Stimulated activated CD4-positive, alpha-beta T cell treated with anti-CD3 and anti-CD28 coated beads, TNF-alpha, amount 100 ng/mL, for 24 hours (primary cell): Measurements from ENCODE around the gene MVK.

Experiments
- DNase-seq, 3 experiments: peaks; one replicate each; pipeline ENCODE4 v3.0.0-alpha.2; 2020; ENCODE audit warnings: low read depth in 3 of 3

The MVK gene

DNA sequence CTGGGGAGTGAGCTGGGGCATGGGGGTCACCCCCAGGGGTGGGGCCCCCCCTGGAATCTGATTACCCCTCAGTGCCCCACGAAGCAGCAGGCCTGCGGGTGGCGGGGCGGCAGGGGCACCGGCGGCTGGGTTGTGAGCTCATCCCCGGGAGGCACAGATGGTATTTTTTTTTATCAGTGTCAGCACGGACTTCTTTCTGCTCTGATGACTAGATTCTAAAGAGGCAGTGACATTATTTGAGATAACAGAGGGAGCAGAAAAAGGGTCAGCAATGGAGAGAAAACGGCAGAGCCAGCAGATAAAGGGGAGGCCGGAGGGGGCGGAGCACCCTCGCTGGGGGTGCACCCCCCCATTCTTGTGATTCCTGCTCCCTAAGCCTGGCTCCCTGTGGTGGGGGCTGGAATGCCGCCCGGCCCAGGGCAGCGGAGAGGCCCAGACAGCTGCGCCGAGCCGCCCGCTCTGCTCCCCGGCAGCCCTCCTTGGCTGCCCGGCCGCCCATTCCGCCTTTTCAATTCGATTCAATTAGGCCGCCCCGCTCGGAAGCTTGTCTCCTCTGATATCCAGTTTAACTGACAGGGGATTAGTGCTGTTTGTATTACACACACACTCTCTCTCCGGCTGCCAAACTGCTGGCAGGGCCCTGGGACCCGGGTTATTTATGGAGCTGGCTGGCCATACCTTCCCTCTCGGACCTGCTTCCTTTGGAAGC lies 32.9 kb downstream of the MVK start:
- no peak for DNase-seq

DNA sequence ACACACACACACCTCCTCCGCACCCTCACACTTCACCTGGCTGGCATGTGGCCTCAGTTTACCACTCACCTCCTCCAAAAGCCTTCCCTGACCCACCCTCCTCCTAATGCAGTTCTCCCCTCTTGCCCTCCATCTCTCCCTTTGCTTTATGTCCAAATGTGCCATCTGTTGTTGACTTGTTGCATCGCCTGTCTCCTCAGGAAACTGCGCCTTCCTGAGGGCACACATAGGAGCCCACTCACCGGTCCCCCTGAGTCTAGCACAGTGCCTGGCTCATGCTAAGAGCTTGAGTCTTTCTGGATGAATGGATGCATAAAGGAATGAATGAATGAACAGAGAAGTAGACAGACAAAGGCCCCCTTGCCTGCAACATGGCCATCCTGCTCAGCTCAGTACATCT lies 34.0 kb downstream of the MVK start:
- DNase-seq: no peak

DNA sequence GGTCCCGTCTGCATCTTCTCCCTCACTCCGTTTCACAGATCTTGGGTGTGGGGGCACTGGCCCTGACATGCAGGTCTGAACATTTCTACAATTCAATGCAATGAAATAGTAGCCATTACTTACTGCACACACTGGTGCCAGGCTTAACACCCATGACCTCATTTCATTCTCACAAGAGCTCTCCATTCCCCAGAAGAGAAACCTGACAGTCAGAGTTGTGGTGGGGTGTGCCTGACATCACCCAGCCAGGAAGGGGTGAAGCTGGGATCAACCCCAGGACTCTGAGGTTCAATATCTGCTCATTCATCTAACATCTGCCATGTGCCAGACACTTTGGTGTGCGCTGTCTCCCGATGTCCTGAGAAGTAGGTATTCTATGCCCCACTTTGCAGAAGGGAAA lies 34.7 kb downstream of the MVK start:
- DNase-seq: no peak

DNA sequence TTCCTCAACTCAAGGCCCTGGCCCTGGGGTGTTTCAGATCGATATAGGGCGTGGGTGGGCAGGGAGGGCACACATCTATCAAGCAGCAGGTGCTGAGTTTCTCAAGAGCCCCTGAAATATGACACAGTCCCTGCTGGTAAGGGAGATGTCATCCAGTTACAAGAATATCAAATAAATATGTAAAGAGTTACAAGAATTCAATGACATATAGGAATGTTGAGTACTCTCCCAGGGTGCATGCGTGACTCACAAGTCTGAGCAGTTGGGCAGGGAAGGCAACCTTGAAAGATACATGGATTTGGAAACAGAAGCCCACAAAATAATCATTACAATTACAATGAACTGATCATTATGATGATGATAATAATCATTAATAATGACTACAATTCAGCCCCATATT lies 35.2 kb downstream of the MVK start:
- DNase-seq: no peak

DNA sequence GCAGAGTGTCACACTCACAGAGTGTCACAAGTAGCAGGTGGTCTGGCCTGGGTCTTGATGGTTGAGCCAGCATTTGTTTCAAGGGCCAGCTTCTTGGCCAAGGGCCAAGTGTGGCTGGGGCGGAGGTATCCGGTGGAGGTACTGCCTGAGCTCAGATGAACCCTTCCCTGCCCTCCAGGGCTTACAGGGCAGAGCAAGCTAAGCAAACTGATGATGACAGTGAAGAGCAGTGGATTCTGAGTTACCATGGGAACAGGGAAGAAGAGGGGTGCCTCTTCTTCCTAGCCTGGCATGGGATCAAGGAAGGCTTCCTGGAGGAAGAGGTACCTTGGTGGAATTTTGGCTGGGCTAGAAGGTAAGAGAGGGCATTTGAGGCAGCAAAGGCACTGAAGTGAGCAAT lies 35.7 kb downstream of the MVK start:
- no peak for DNase-seq

DNA sequence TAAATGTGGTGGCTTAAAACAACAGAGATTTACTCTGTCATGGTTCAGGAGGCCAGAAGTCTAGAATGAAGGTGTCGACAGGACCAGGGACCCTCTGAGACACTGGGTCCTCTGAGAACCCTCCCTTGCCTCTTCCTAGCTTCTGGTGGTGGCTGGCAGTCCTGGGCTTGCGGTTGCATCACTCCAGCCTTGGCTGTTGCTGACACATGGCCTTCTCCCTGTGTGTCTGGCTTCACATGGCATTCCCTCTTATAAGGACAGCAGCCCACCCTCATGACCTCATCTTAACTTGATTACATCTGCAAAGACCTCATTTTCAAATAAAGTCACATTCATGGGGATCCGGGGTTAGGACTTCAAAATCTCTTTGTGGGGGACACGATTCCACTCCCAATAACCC lies 36.9 kb downstream of the MVK start:
- no peak for DNase-seq

DNA sequence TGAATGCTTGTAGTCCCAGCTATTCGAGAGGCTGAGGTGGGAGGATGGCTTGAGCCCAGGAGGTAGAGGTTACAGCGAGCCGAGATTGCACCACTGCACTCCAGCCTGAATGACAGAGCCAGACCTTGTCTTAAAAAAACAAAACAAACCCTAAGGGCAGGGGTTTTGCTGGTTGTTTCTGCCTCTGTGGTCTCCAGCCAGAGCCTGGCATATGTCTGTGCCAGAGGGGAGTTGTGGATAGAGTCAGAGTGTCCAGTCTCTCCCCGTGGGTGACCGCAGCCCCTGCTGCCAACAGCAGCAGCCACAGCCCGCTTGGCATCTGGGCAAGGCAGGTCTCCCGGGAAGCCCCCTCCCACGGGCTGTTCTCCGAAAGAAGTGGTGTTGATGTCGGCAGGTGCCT lies 37.6 kb downstream of the MVK start:
- DNase-seq: no peak

DNA sequence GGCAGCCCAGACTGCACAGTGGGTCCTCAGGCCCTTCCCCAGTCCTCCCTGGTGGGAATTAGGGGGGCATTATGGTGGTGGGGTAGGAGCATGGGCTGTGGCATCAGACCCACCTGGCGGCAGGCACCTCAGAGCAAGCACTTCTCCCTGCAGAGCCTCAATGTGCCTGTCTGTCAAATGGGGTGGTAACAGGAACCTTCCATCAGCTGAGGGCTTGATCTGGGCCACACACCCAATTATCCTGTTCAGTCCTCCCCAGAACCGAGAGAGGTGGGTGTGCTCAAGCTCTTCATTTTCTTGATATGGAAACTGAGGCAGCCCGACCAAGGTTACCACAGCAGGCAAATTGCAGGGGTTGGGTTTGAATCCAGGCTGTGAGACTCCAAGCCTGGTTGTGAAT lies 38.4 kb downstream of the MVK start:
- DNase-seq: no peak

DNA sequence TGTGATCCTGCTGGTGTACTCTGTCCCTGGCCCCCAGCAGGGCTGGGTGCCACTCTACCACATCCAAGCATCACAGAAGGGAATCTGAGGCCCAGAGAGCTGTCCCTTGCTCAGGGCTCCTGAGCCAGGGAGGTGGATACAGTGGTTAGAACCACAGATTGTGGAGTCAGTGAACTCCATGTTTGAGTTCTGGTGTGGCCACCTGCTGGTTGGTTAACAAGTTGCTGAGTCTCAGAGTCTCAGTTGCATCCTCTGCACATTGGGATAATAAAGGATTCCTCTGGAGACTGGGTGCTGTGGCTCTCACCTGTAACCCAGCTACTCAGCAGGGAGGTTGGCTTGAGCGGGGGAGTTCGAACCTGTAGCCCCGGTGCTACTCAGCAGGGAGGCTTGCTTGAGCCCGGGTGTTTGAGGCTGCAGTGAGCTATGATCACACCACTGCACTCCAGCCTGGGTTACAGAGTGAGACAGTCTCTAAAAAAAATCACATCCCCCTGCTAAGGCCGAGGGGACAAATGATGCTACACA lies 39.4 kb downstream of the MVK start:
- DNase-seq: no peak

DNA sequence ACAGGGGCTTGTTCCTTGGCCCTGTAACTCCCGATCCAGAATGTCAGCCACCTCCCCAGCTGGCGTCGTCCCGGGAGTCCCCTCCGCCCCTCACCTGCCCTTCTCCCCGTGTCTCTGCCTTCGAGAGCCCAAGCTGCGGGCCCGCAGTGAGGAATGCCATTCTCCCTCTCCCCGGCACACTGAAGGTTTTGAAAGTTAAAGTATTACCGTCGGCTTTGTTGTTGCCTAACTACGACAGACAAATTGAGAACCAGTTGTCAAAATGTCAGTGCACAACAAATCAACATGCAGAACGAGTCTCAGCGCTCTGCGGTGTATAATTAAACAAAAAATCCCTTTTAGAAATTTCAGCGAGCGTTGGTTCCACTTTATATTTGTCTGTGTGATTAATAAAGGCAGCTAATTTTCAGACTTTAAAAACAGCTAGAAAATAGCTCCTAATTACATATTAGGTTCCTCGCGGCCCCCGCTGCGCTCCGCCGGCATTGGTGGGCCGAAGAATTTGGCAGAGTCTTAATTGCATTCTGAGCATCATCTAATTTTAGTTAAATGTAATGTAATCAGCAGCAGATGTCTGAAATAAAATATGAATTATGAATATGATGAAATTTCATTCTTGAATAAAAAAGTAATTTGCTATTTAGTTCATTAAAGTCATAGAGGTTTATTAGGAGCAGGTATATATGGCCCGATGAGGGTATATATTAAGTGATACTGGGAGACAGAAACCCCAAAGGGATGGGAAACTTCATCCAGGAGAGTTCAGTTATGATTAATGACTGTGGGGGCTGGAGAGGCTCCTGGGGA lies 40.3 kb downstream of the MVK start:
- no peak for DNase-seq

DNA sequence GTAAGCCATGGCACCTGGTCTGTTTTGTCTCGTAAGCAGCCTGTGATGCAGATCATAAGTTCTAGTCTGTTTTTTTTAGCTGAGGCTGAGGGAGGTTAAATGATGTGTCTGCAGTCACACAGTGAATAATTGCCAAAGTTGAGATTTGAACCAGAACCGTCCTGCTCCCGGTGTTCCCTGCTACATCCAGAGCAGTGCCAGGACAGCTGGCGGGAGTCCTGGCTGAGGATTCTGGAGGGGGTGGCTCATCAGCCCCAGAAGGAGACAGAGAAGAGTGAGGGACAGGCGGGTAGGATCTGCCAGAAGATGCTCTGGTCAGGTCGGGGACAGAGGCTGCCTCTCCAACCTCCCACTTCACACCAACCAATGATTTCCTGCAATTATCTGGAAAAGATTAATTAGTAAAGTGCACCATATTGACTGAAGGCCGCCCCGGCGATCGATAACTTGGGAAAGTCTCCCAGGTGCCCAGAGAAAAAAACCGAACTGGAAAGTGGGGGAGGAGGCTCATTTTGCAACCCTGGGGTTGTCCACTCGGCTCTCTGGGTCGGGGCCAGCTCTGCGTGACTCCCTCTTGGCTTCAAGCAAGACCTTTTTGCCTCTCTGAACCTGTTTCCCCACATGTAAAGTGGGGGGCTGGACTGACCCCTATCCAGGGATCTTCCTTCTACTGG lies 42.1 kb downstream of the MVK start:
- no peak for DNase-seq

DNA sequence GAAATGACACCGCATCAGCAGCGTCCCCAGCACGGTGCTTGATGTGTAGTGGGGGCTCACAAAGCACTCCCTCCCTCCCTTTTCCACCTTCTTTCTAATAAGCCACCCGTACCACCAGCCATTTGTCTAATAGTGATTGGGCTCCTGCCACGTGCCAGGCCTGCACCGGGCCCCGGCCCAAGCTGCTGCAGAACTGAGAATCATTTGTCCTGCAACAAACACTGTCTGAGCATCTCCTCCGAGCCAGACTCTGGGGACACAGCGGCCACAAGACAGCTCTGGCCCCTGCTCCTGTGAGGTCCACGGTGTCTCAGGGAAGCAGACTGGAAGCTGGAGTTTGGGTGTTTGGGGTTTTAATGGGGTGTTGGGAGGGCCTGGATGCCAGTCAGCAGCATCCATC lies 43.9 kb downstream of the MVK start:
- DNase-seq: no peak

DNA sequence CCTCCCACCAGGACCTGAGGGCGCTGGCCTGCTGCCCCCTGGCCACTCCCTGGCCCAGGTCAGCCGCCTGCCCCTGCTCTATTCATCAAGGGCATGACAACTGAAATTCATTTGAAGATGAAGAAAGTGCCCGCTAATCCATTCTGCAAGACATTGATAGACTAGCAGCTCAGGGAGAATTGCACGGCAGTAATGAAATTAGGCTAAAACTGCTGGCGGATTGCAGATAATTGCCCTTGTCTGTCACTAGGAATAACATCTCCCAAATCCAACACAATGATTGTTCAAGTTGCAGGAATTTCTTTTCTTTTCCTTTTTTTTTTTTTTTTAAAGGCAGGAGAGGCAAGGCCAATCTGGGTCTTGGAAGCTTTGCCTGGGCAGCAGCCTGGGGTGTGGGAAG lies 44.5 kb downstream of the MVK start:
- no peak for DNase-seq

DNA sequence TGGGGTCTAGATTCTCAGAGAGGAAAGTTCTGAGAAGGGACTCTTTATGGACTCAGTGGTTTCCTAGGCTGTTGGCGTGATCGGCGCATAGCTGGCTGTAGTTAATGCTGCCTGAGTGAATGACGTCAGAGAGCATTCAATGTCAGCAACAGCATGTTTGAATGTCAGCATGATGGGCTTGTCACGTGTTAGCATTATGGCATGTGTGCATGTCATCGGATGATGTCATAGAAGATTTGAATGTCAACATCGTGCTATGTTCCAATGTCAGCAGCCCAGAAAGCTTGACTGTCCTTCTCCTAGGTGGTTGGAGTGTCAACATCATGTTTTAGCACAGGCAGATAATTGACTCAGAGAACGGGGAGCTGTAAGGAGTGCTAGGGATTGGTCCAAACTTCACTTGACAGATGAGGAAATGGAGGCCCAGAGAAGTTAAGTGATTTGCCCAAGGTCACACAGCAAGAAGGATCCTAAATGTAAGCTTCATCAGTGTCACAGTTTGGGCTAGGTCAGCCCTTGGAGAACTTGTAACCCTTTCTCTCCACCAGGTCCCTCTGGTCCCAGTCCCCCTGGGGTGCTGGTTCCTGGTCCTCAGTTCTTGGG lies 45.5 kb downstream of the MVK start:
- DNase-seq: no peak

DNA sequence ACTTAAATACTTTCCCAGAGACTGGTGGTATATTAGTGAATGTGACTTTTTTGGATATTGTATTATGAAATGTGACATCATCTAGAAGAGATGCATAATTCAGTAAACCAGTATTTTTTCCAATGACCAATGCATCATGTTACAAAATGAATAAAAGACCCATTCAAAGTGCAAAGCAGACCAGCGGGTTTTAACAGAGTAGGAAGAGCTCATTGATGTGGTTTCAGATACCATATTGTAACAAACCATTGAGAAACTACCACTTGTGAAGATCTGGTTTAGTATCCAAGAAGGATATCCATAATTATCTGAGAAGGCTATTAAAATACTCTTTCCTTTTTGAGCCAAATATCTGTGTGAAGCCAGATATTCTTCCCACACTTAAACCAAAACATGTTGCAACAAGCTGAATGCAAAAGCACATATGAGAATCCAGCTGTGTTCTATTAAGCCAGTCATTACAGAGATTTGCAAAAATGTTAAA lies 47.7 kb downstream of the MVK start:
- DNase-seq: no peak

DNA sequence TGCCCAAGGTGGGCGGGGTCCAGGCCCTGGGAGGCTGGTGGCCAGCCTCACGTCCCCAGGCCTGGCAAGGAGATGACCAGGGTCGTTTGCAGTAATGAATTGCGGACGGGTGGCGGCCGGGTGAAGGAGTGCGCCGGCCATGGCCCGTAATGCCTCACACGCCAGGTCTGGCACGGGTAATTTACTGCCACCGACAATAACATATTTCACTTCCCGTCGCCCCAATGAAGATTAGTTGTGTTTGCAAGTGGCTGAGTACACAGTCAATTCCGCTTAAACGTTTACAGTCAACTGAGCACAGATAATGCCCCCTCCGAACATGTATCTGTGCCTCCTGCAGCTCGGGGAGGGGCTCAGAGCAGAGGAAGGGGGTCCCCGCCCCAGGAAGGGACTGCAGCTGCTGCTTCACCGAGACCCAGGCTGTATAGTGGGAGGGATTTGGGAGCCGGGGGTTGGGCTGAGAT lies 48.3 kb downstream of the MVK start:
- no peak for DNase-seq

DNA sequence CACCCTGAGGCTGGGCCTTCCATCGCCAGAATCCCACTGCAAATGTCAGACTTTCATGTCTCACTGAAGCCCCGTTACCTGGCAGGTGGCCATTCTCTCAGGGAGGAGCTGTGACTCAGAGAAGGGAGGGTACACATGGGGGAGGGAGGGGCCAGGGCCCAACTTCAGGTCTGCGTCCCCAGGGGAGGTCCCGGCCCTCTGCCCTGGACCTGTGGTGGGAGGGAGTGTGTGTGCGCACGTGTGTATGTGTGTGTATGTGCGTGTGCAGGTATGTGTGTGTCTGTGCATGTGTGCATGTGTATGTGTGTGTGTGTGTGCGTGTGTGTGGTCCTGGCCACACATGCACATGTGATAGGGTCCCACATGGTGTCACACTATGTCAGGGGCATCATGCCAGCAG lies 50.9 kb downstream of the MVK start:
- DNase-seq: no peak

DNA sequence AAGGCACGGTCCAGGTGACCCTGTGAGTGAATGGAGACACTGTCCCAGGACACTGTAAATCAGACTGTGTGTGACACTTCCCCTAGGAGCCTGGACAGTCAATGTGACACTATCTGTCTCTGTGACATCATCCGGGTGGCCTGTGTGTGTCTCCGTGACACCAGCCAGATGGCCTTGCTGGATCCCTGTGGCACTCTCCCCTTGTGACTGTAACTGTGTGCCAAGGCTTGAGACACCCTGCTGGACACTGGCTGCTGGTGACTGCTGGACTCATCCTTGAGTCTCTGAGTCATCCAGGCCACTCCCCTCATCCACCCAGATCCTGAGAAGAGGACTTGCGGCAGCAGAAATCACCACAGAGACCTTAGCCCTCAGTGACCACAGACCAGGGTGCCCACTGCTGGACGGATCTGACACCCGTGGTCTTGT lies 51.6 kb downstream of the MVK start:
- DNase-seq: no peak

DNA sequence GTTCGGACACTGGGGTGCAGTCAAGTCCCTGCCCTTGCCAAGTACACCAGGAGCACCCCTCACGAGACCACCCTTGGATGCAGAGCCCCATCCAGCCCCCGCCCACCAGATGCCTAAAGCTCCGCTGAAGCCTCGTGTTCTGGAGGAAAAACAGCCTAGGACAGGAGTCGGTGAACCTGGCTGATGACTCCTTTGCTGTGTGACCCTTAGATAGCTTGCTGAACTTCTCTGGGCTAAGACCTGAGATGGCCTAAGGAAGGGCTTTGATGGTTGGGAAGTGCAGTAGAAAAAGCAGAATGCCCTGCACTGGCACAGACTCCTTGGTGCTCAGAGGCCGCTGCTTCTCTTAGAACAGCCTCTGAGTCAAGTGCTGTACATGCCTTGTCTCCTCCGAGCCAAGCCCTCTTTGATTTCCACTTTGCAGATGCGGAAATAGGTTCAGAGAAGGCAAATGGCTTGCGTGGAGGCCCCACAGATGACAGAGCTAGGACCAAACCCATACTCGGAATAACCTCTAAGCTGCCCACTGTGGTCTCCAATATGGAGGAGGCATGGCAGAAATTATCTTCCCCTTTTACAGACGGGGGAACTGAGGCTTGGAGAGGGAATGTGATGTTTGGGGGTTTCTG lies 52.3 kb downstream of the MVK start:
- no peak for DNase-seq

DNA sequence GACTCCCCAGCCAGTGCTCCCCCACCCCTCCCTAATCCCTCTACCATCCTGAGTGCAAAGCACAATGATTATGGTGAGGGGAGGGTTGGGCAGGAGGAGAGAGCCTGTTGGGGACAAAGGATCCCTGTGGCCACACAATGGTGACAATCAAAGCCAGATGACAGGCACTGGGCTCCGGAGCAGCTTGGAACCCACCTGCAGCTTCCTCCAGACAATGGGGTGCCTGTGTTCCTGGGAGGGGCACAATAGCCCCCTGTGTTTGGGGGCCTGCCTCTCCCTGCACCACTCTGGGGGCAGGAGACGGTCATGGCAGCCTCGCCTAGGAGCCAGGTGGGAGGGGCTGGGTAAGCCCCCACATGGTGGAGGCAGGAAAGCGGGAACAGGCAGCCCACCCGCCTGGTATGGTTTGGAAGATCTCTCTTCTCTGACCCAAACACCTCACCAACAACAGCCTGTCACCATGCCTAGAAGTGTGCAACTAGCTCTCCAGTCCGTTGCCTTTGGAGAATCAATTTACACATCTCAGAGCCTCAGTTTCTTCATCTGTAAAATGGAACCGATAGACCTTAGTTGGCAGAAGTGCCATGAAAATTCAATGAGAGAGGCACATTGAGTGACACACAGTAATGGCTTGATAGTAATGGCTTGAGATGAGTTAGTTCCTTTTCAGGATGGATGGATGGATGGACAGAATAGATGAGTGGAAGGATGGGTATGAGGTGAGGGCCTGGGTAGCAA lies 53.0 kb downstream of the MVK start:
- no peak for DNase-seq

DNA sequence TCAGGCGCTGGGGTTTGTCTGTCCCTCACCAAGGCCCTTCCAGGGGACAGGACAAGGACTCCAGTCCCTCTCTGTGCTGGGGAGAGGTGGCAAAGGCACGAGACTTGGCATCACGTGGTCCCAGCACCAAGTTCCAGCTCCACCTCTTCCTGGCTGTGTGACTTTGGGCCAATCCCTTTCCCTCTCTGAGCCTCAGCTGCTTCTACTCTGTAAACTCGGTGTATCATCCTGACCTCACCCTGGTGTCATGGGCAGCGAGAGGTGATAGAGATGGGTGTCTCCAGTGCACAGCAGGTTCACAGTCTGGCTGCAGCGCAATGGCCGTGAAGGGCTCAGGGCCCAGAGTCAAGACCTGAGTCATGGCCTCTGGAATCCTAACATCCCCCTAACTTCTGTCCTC lies 54.0 kb downstream of the MVK start:
- DNase-seq: no peak
